HepG2 (cell line): ENCODE data around the gene CMTM1. TPM values are rescaled to one million over a fixed set of nuclear protein-coding genes. Genes with fewer than 3 reads are reported as not detected.

Experiments used
- ATAC-seq: fragments of 200-7000 bp; cut with Tn5 transposase; 3 replicates; pipeline ENCODE4 v1.9.1; 2020; ENCODE audit warnings: mild to moderate bottlenecking, moderate library complexity
- BruUV-seq: library from RNA; stranded (reverse); fragments of 400-500 nt; replicated peaks from 2 replicates; lab custom pipeline; 2021; lab: Mats Ljungman, UMichigan
- CTCF ChIA-PET: fragments of 300-600 bp; formaldehyde crosslinking; extraction: SDS; loops from one replicate; lab custom pipeline; 2021; ENCODE audit warnings: low total read pairs, inconsistent platforms, low intra/inter-chr PET ratio; lab: Yijun Ruan, JAX
- POLR2A ChIA-PET: fragments of 350-600 bp; sonication (Branson Sonifier 250); formaldehyde crosslinking; loops from one replicate; lab custom pipeline; 2020; ENCODE audit warnings: antibody characterized with exemption, inconsistent platforms; lab: Yijun Ruan, JAX
- DNase-seq: peaks from one replicate; pipeline ENCODE4 v3.0.0-alpha.2; 2015; ENCODE audit warnings: low spot score
- FAIRE-seq: peaks from 3 replicates; lab custom pipeline; 2011; peaks lifted over from hg19 to GRCh38; lab: Jason Lieb, UNC
- H2AFZ ChIP-seq: one replicate; pipeline ENCODE4 v1.6.1; 2011; ENCODE audit warnings: low read length, inconsistent platforms
- H3K27ac ChIP-seq: fragments of 300-600 bp; 3 replicates; pipeline ENCODE4 v1.8.0; 2011; ENCODE audit warnings: mixed run types, mild to moderate bottlenecking, mixed read lengths, low read length, inconsistent platforms; ENCODE audit not compliant: insufficient read depth; ENCODE audit errors: extremely low read length
- H3K27me3 ChIP-seq, 2 experiments: fragments of 200-600 bp in 1 of 2; 2 replicates in 1 of 2; 3 replicates in 1 of 2; pipeline versions ENCODE4 v1.6.0 to v1.8.0; 2011; ENCODE audit warnings: low read length in 2 of 2, mild to moderate bottlenecking in 2 of 2, moderate library complexity in 2 of 2, inconsistent platforms in 1 of 2; ENCODE audit not compliant: insufficient read depth in 2 of 2, control insufficient read depth in 1 of 2
- H3K36me3 ChIP-seq, 2 experiments: fragments of 200-600 bp in 1 of 2; replicated peaks in 1 of 2; 2 replicates in 1 of 2; 3 replicates in 1 of 2; pipeline versions ENCODE4 v1.5.1 to v1.8.0; 2011; ENCODE audit warnings: low read length in 2 of 2, inconsistent platforms in 1 of 2; ENCODE audit not compliant: insufficient read depth in 2 of 2, control insufficient read depth in 1 of 2
- H3K4me1 ChIP-seq: 2 replicates; pipeline ENCODE4 v1.5.1; 2012; ENCODE audit warnings: low read length, inconsistent platforms; ENCODE audit not compliant: insufficient read depth
- H3K4me2 ChIP-seq: 2 replicates; pipeline ENCODE4 v1.6.0; 2011; ENCODE audit warnings: low read depth, low read length, inconsistent platforms
- H3K4me3 ChIP-seq, 3 experiments: fragments of 200-600 bp in 1 of 3; sonication (generic), shearing (Covaris generic) in 1 of 3; replicated peaks in 1 of 3; 2 replicates each; pipeline ENCODE4 v1.5.1; 2011 to 2016; ENCODE audit warnings: low read length in 3 of 3, inconsistent platforms in 2 of 3, low read depth in 2 of 3, mild to moderate bottlenecking in 2 of 3, control low read depth in 1 of 3, mixed read lengths in 1 of 3; ENCODE audit not compliant: insufficient read depth in 1 of 3
- H3K79me2 ChIP-seq: one replicate; pipeline ENCODE4 v1.6.1; 2011; ENCODE audit warnings: low read length, inconsistent platforms; ENCODE audit not compliant: insufficient read depth
- H3K9ac ChIP-seq: 2 replicates; pipeline ENCODE4 v1.6.0; 2011; ENCODE audit warnings: mild to moderate bottlenecking, low read depth, low read length, inconsistent platforms; ENCODE audit not compliant: insufficient read depth
- H3K9me3 ChIP-seq: 2 replicates; pipeline ENCODE4 v1.5.1; 2012; ENCODE audit warnings: mild to moderate bottlenecking, low read length
- H4K20me1 ChIP-seq: 2 replicates; pipeline ENCODE4 v1.6.0; 2011; ENCODE audit warnings: inconsistent platforms, mild to moderate bottlenecking, low read length, moderate library complexity; ENCODE audit not compliant: insufficient read depth
- E2F5 ChIP-seq: sonication (generic); formaldehyde crosslinking; conservative IDR thresholded peaks from 2 replicates; pipeline ENCODE4 v1.4.0; 2020; ENCODE audit warnings: missing genetic modification reagents
- GATA4 ChIP-seq: sonication (generic); IDR thresholded peaks from 2 replicates; pipeline ENCODE4 v1.6.1; 2016; ENCODE audit warnings: antibody characterized with exemption, low read depth, borderline replicate concordance
- HIVEP1 ChIP-seq: sonication (generic); formaldehyde crosslinking; IDR thresholded peaks from 2 replicates; pipeline ENCODE4 v1.4.0; 2020; ENCODE audit warnings: mild to moderate bottlenecking, missing genetic modification reagents
- KAT8 ChIP-seq: IDR thresholded peaks from 2 replicates; pipeline ENCODE4 v1.6.1; 2016; ENCODE audit warnings: missing genetic modification reagents, missing compliant biosample characterization
- LBX2 ChIP-seq: sonication (generic); formaldehyde crosslinking; IDR thresholded peaks from 2 replicates; pipeline ENCODE4 v1.5.0; 2020; ENCODE audit warnings: missing genetic modification reagents, mild to moderate bottlenecking, borderline replicate concordance
- MXD1 ChIP-seq: sonication (generic); formaldehyde crosslinking; IDR thresholded peaks from 2 replicates; pipeline ENCODE4 v1.4.0; 2020; ENCODE audit warnings: mild to moderate bottlenecking, missing genetic modification reagents
- NFYC ChIP-seq: IDR thresholded peaks from 2 replicates; pipeline ENCODE4 v1.6.1; 2016; ENCODE audit warnings: missing genetic modification reagents, missing compliant biosample characterization
- SIN3A ChIP-seq: IDR thresholded peaks from 2 replicates; pipeline ENCODE4 v1.6.1; 2011; ENCODE audit warnings: low read depth, mild to moderate bottlenecking, control low read depth, low read length, borderline replicate concordance
- SKIL ChIP-seq: sonication (generic); formaldehyde crosslinking; IDR thresholded peaks from 2 replicates; pipeline ENCODE4 v1.8.0; 2022; ENCODE audit warnings: missing genetic modification reagents, mild to moderate bottlenecking, moderate library complexity, borderline replicate concordance
- SMAD3 ChIP-seq: sonication (generic); formaldehyde crosslinking; IDR thresholded peaks from 2 replicates; pipeline ENCODE4 v1.4.0; 2020; ENCODE audit warnings: missing genetic modification reagents
- SMC3 ChIP-seq: IDR thresholded peaks from 2 replicates; pipeline ENCODE4 v1.6.1; 2011; ENCODE audit warnings: low read length, improper control_type of control experiment
- TCF12 ChIP-seq, 2 experiments: fragments of 450-650 bp in 1 of 2; sonication (generic) in 1 of 2; formaldehyde crosslinking in 1 of 2; IDR thresholded peaks; 2 replicates each; pipeline versions ENCODE4 v1.6.1 to v1.8.0; 2017 to 2022; ENCODE audit warnings: antibody characterized with exemption in 1 of 2, mild to moderate bottlenecking in 1 of 2, missing genetic modification reagents in 1 of 2, moderate library complexity in 1 of 2
- ZNF556 ChIP-seq: sonication (generic); formaldehyde crosslinking; IDR thresholded peaks from 2 replicates; pipeline ENCODE4 v1.4.0; 2020; ENCODE audit warnings: mild to moderate bottlenecking, missing genetic modification reagents, borderline replicate concordance
- WGBS: methylation state at CpG from one replicate; pipeline ENCODE4 v1.1.6; 2017; ENCODE audit warnings: low lambda C conversion rate; 5-methylcytosine and 5-hydroxymethylcytosine counted together
- in situ Hi-C: cut with HindIII; loops from 2 replicates; pipeline ENCODE4 v1.10.0; 2017; ENCODE audit warnings: low pct_unique_long_range_greater_than_20kb; ENCODE audit not compliant: extremely low pct_ligation_motif_present
- intact Hi-C: fragments of 100-400 bp; cut with micrococcal nuclease; formaldehyde crosslinking; loops from one replicate; pipeline ENCODE4 v1.10.0; 2022; ENCODE audit not compliant: unreplicated experiment
- polyA plus RNA-seq, 8 experiments: library from polyadenylated mRNA; depleted of rRNA in 3 of 8; stranded (reverse) in 7 of 8; unstranded in 1 of 8; fragments of >200 nt; fragmentation: Illumina TruSeq in 4 of 8; extraction: Trizol in 4 of 8; gene quantifications; 2 replicates each; pipeline versions ENCODE4 v1.2.1 to v1.2.3, GENCODE V29; 2011 to 2016; ENCODE audit warnings: low read depth in 4 of 8, missing spikeins in 1 of 8, mixed read lengths in 1 of 8; ENCODE audit not compliant: insufficient read depth in 1 of 8
- total RNA-seq, 5 experiments: library from RNA; depleted of rRNA; stranded (reverse); fragments of >200 nt; fragmentation: Illumina TruSeq; extraction: Trizol; gene quantifications; 2 replicates each; pipeline ENCODE4 v1.2.3, GENCODE V29; 2016; ENCODE audit warnings: low read depth in 1 of 5

The CMTM1 gene
- total and polyA plus RNA-seq, 2 of the 13 experiments (the other 11 are each of a cell fraction or from before 2014, with no cell fraction given): 1.7 to 2.9 TPM

- CTCF ChIA-PET: no interaction called here
- no peaks in the 10 kb centered on the region for H3K9me3 ChIP-seq
- in situ Hi-C loops: no loop called here
- no peak overlapping the region for H3K4me2 ChIP-seq
- intact Hi-C loops: no loop called here
- no peaks in the 10 kb centered on the region for H3K27me3 ChIP-seq
- no TSS peak for BruUV-seq
- DNase-seq (no peak), ATAC-seq (no peak)
- WGBS: 94% methylated on average over 14 of the region's 14 CpGs
- no peak overlapping the region for H3K9ac ChIP-seq
- peaks cover 30% of the 10 kb centered on the region for H3K4me1 ChIP-seq
- no peaks in the 10 kb centered on the region for H3K79me2 ChIP-seq
- H3K4me3 ChIP-seq: no peak overlapping the region
- TF ChIP-seq LBX2 (CRISPR knock-in tag): no peak
- no peak for TF ChIP-seq GATA4
- TF ChIP-seq TCF12 (IDR thresholded peaks at IDR 0.05): no peak
- no peak for TF ChIP-seq TCF12 (CRISPR knock-in tag; IDR thresholded peaks at IDR 0.05)
- no peak for TF ChIP-seq KAT8 (CRISPR knock-in tag)
- TF ChIP-seq SIN3A: no peak
- no peak for TF ChIP-seq ZNF556 (CRISPR knock-in tag)
- no peak for TF ChIP-seq SMC3
- TF ChIP-seq HIVEP1 (CRISPR knock-in tag): no peak
- no peak for TF ChIP-seq MXD1 (CRISPR knock-in tag)
- no peak for TF ChIP-seq SKIL (CRISPR knock-in tag)
- TF ChIP-seq NFYC (CRISPR knock-in tag): no peak
- TF ChIP-seq SMAD3 (CRISPR knock-in tag): no peak
- TF ChIP-seq E2F5 (CRISPR knock-in tag): no peak
- TF ChIP-seq, all 625 proteins: peak for 0
- Histone ChIP-seq H3K27ac (no peak overlapping the region), H3K36me3 (peaks cover 3 to 7% of the 10 kb centered on the region in 2 experiments; a peak in 4 of 5 replicates), H2AFZ (no peak overlapping the region), H4K20me1 (no peaks in the 10 kb centered on the region)
- POLR2A ChIA-PET: interaction anchor here (0.8 kb wide), 1 partner anchor 19 kb away, joined by 4 read pairs; no protein-coding TSS in a partner anchor
- no peak for FAIRE-seq
These were observed 45.7 kb upstream of the CMTM1 start for GRCh38 chr16:66520406-66521170.
